ENCODE results near the gene MYO9B. TPM values are rescaled to one million over a fixed set of nuclear protein-coding genes. Genes with fewer than 3 reads are reported as not detected.

The MYO9B gene
- total RNA-seq, 2 donors from 2014 or later, result 79.4 to 96.8 TPM

GRCh38 chr19:17197666-17198065 is 122.1 kb downstream of the MYO9B start:
- Mint-ChIP-seq H3K27me3 (ENCODE audit: insufficient read depth) (no peaks in the 10 kb centered on the region), H3K4me3 (no peak overlapping the region), H3K9me3 (no peaks in the 10 kb centered on the region), H3K27ac (no peak overlapping the region), H3K4me1 (no peaks in the 10 kb centered on the region), H3K36me3 (ENCODE audit: low read depth) (peaks cover 72% of the 10 kb centered on the region)
- Histone ChIP-seq H3K4me1 (ENCODE audit: control insufficient read depth, insufficient read depth, low read length) (no peaks in the 10 kb centered on the region), H3K27ac (ENCODE audit: low read depth, low read length) (no peak overlapping the region), H3K9me3 (ENCODE audit: control insufficient read depth, low read length) (no peaks in the 10 kb centered on the region), H3K36me3 (ENCODE audit: control insufficient read depth, insufficient read depth, low read length) (peaks cover 50% of the 10 kb centered on the region), H3K27me3 (ENCODE audit: control insufficient read depth, insufficient read depth, low read length, poor library complexity, severe bottlenecking) (no peaks in the 10 kb centered on the region), H3K4me3 (ENCODE audit: low read length) (no peak overlapping the region), H3K9ac (ENCODE audit: extremely low read depth, low read length, poor library complexity, severe bottlenecking) (no peak overlapping the region)
- WGBS, 2 experiments (ENCODE audit: insufficient coverage in 1 of 2, insufficient read length in 1 of 2), result 93 to 96% methylated on average over 12 to 16 of the region's 16 CpGs
- no peak for TF ChIP-seq CTCF (conservative IDR thresholded peaks at IDR 0.05)
- DNase-seq, result no peak

GRCh38 chr19:17200408-17201079 is 125.0 kb downstream of the MYO9B start:
- Histone ChIP-seq H3K4me3 (ENCODE audit: low read length) (no peak overlapping the region), H3K9ac (ENCODE audit: extremely low read depth, low read length, poor library complexity, severe bottlenecking) (no peak overlapping the region), H3K27ac (ENCODE audit: low read depth, low read length) (no peak overlapping the region), H3K27me3 (ENCODE audit: control insufficient read depth, insufficient read depth, low read length, poor library complexity, severe bottlenecking) (no peaks in the 10 kb centered on the region), H3K36me3 (ENCODE audit: control insufficient read depth, insufficient read depth, low read length) (peaks cover 54% of the 10 kb centered on the region), H3K4me1 (ENCODE audit: control insufficient read depth, insufficient read depth, low read length) (no peaks in the 10 kb centered on the region), H3K9me3 (ENCODE audit: control insufficient read depth, low read length) (no peaks in the 10 kb centered on the region)
- peaks cover 81% of the 10 kb centered on the region for H3K36me3 Mint-ChIP-seq (ENCODE audit: low read depth)
- H3K27ac Mint-ChIP-seq, result no peak overlapping the region
- no peaks in the 10 kb centered on the region for H3K9me3 Mint-ChIP-seq
- no peak for DNase-seq
- no peak for TF ChIP-seq CTCF (conservative IDR thresholded peaks at IDR 0.05)
- WGBS, 2 experiments (ENCODE audit: insufficient coverage in 1 of 2, insufficient read length in 1 of 2), result 95 to 96% methylated on average over 8 to 16 of the region's 16 CpGs
- no peaks in the 10 kb centered on the region for H3K27me3 Mint-ChIP-seq (ENCODE audit: insufficient read depth)
- H3K4me3 Mint-ChIP-seq, result no peak overlapping the region
- no peaks in the 10 kb centered on the region for H3K4me1 Mint-ChIP-seq

- peaks cover 63% of the 10 kb centered on the region for H3K36me3 ChIP-seq (ENCODE audit: control insufficient read depth, insufficient read depth, low read length)
- H3K4me1 ChIP-seq (ENCODE audit: control insufficient read depth, insufficient read depth, low read length), result no peaks in the 10 kb centered on the region
- H3K27me3 Mint-ChIP-seq (ENCODE audit: insufficient read depth), result no peaks in the 10 kb centered on the region
- peaks cover 81% of the 10 kb centered on the region for H3K36me3 Mint-ChIP-seq (ENCODE audit: low read depth)
- 89 to 91% methylated on average over 8 to 9 of the region's 9 CpGs for WGBS, 2 experiments (ENCODE audit: insufficient coverage in 1 of 2, insufficient read length in 1 of 2)
- H3K27me3 ChIP-seq (ENCODE audit: control insufficient read depth, insufficient read depth, low read length, poor library complexity, severe bottlenecking), result no peaks in the 10 kb centered on the region
- no peak overlapping the region for H3K27ac ChIP-seq (ENCODE audit: low read depth, low read length)
- H3K4me1 Mint-ChIP-seq, result no peaks in the 10 kb centered on the region
- no peak overlapping the region for H3K4me3 ChIP-seq (ENCODE audit: low read length)
- TF ChIP-seq CTCF (conservative IDR thresholded peaks at IDR 0.05), result no peak
- no peak overlapping the region for H3K27ac Mint-ChIP-seq
- peak; percentile 67 for DNase-seq
- no peak overlapping the region for H3K4me3 Mint-ChIP-seq
- no peak overlapping the region for H3K9ac ChIP-seq (ENCODE audit: extremely low read depth, low read length, poor library complexity, severe bottlenecking)
- no peaks in the 10 kb centered on the region for H3K9me3 ChIP-seq (ENCODE audit: control insufficient read depth, low read length)
- H3K9me3 Mint-ChIP-seq, result no peaks in the 10 kb centered on the region
Observed at GRCh38 chr19:17202249-17202648, 126.7 kb downstream of the MYO9B start.
